Spleen (tissue), 11 donors: Measurements from ENCODE around the gene ACSL5. TPM values are rescaled to one million over a fixed set of nuclear protein-coding genes. Genes with fewer than 3 reads are reported as not detected.

Experiments used
- DNase-seq: peaks from one replicate; pipeline ENCODE4 v3.0.0-alpha.2; 2020
- H3K27ac ChIP-seq, 8 donors: fragments of 200-600 bp; sonication (generic) in 7 of 8; 1 replicate in 4 of 8; 2 replicates in 4 of 8; pipeline versions ENCODE4 v1.5.0 to v1.8.0; 2016 to 2021; ENCODE audit warnings: inconsistent platforms in 4 of 8, mild to moderate bottlenecking in 4 of 8, moderate library complexity in 1 of 8
- H3K27me3 ChIP-seq, 7 donors: fragments of 200-600 bp; sonication (generic) in 6 of 7; replicated peaks in 1 of 7; 1 replicate in 4 of 7; 2 replicates in 3 of 7; pipeline versions ENCODE4 v1.5.0 to v1.8.0; 2016 to 2021; ENCODE audit warnings: inconsistent platforms in 3 of 7, mild to moderate bottlenecking in 1 of 7
- H3K36me3 ChIP-seq, 6 donors: fragments of 200-600 bp; sonication (generic) in 5 of 6; 1 replicate in 4 of 6; 2 replicates in 2 of 6; pipeline versions ENCODE4 v1.5.0 to v1.8.0; 2016 to 2021; ENCODE audit warnings: inconsistent platforms in 2 of 6
- H3K4me1 ChIP-seq, 6 donors: fragments of 200-600 bp; sonication (generic) in 5 of 6; 1 replicate in 3 of 6; 2 replicates in 3 of 6; pipeline versions ENCODE4 v1.5.0 to v1.8.0; 2016 to 2021; ENCODE audit warnings: inconsistent platforms in 3 of 6
- H3K4me3 ChIP-seq, 8 donors: fragments of 200-600 bp; sonication (generic) in 7 of 8; 1 replicate in 4 of 8; 2 replicates in 4 of 8; pipeline versions ENCODE4 v1.5.0 to v1.8.0; 2016 to 2021; ENCODE audit warnings: inconsistent platforms in 4 of 8, mild to moderate bottlenecking in 4 of 8, moderate library complexity in 2 of 8
- H3K9me3 ChIP-seq, 8 donors: fragments of 200-600 bp; sonication (generic) in 7 of 8; 1 replicate in 4 of 8; 2 replicates in 4 of 8; pipeline versions ENCODE4 v1.5.0 to v1.8.0; 2016 to 2021; ENCODE audit warnings: inconsistent platforms in 4 of 8
- POLR2A ChIP-seq, 3 donors: fragments of 450-650 bp; IDR thresholded peaks; one replicate each; pipeline ENCODE4 v1.5.1; 2017; ENCODE audit warnings: antibody characterized with exemption in 3 of 3, mild to moderate bottlenecking in 1 of 3
- POLR2AphosphoS5 ChIP-seq, 3 donors: sonication (generic); formaldehyde crosslinking; IDR thresholded peaks; one replicate each; pipeline ENCODE4 v1.5.1; 2017; ENCODE audit warnings: antibody characterized with exemption in 3 of 3
- WGBS, 5 donors: extraction: QIAGEN DNeasy Blood & Tissue Kit in 3 of 5; methylation state at CpG; one replicate each; pipeline versions ENCODE4 v1.1.5 to v1.1.7; 2013 to 2018; 5-methylcytosine and 5-hydroxymethylcytosine counted together
- intact Hi-C: fragments of 100-400 bp; cut with DNase I; formaldehyde crosslinking; loops from one replicate; pipeline ENCODE4 v1.15.0; 2023; ENCODE audit warnings: low total_unique reads
- polyA plus RNA-seq, 3 donors: library from polyadenylated mRNA; stranded (reverse); fragments of 200-250 nt; gene quantifications; one replicate each; pipeline ENCODE4 v1.2.1, GENCODE V29; 2013
- total RNA-seq, 7 donors: library from RNA; depleted of rRNA in 3 of 7; stranded (reverse); fragments of >200 nt in 3 of 7; fragmentation: NEBNext Ultra II Directional in 4 of 7; extraction: Animal tissue kit (Norgen Biotek cat#: 25700) in 4 of 7; gene quantifications; one replicate each; pipeline versions ENCODE4 v1.1.0 to v1.2.1, GENCODE V29; 2016 to 2021
- TF ChIP-seq, protein P1 (sequence below), 11 experiments: fragments of 200-600 bp in 7 of 11; fragments of 450-650 bp in 4 of 11; sonication (generic) in 4 of 11; IDR thresholded peaks in 8 of 11; conservative IDR thresholded peaks in 3 of 11; 1 replicate in 7 of 11; 2 replicates in 4 of 11; pipeline versions ENCODE4 v1.4.0 to v1.8.0; 2016 to 2021; ENCODE audit warnings: antibody characterized with exemption in 11 of 11, inconsistent platforms in 4 of 11, mild to moderate bottlenecking in 1 of 11
- donor health status: healthy with polysubstance abuse.
- donor health status: DM: no; HTN: no; CAD: no; lungs with moderate emphysema.
- donor health status: DM: no; HTN: no; CAD: no.
- donor health status: Bipolar disorder and iron deficiency.
- donor health status: healthy.
- donor health status: DM: no; HTN: no; CAD: no.
- donor health status: DM: yes; HTN: yes; CAD: no.

ACSL5 gene
- total and polyA plus RNA-seq, 10 donors = 18.6 to 49.4 (median 42.8) TPM

DNA sequence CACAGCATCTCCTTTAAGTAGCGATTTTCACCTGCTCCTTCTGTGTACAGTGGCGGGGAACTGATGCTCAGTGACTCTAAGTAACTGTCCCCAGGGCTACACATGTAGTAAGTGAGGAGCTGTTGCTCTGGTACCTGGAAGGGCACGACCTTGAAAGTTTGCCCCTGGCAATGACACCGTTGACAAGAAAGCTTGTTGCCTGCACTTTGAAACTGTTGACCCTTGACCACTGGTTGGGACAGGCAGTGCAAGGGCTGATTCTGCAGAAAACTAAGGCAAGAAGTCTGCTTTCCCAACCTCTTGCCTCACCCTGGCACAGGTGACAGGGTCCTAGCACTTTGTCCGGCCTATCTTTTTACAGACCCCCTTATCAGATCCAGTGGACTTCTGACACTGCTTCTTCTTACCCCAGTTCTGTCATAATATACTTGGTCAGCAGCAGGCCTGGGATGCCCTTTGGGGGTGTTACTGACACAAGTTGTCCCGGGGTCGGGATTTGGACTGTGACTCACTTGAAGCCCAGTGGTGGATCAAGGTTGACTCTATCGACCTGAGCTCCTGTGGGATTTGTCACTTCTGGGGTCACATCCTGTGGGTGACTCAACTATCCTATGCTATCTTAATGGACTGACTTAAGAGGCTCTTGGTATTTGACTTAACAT is 5.8 kb downstream of the ACSL5 start:
- peaks cover 0 to 49% (median 9%) of the 10 kb centered on the region in 6 donors for H3K36me3 ChIP-seq
- no peak overlapping the region for H3K27ac ChIP-seq
- H3K4me1 ChIP-seq = peaks cover 20 to 81% (median 47%) of the 10 kb centered on the region in 6 donors
- 85 to 92% (median 88%) methylated on average over 8 of the region's 8 CpGs for WGBS, 5 donors
- no peak for DNase-seq
- no peak overlapping the region for H3K4me3 ChIP-seq
- TF ChIP-seq, protein P1, sequence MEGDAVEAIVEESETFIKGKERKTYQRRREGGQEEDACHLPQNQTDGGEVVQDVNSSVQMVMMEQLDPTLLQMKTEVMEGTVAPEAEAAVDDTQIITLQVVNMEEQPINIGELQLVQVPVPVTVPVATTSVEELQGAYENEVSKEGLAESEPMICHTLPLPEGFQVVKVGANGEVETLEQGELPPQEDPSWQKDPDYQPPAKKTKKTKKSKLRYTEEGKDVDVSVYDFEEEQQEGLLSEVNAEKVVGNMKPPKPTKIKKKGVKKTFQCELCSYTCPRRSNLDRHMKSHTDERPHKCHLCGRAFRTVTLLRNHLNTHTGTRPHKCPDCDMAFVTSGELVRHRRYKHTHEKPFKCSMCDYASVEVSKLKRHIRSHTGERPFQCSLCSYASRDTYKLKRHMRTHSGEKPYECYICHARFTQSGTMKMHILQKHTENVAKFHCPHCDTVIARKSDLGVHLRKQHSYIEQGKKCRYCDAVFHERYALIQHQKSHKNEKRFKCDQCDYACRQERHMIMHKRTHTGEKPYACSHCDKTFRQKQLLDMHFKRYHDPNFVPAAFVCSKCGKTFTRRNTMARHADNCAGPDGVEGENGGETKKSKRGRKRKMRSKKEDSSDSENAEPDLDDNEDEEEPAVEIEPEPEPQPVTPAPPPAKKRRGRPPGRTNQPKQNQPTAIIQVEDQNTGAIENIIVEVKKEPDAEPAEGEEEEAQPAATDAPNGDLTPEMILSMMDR (IDR thresholded peaks at IDR 0.05 in 8 of 11, conservative IDR thresholded peaks at IDR 0.05 in 3 of 11) = no peak
- no peak for TF ChIP-seq POLR2A (IDR thresholded peaks at IDR 0.05)
- TF ChIP-seq POLR2AphosphoS5 (IDR thresholded peaks at IDR 0.05) = no peak
- no peaks in the 10 kb centered on the region for H3K27me3 ChIP-seq
- intact Hi-C loops = no loop called here
- H3K9me3 ChIP-seq = no peaks in the 10 kb centered on the region

DNA sequence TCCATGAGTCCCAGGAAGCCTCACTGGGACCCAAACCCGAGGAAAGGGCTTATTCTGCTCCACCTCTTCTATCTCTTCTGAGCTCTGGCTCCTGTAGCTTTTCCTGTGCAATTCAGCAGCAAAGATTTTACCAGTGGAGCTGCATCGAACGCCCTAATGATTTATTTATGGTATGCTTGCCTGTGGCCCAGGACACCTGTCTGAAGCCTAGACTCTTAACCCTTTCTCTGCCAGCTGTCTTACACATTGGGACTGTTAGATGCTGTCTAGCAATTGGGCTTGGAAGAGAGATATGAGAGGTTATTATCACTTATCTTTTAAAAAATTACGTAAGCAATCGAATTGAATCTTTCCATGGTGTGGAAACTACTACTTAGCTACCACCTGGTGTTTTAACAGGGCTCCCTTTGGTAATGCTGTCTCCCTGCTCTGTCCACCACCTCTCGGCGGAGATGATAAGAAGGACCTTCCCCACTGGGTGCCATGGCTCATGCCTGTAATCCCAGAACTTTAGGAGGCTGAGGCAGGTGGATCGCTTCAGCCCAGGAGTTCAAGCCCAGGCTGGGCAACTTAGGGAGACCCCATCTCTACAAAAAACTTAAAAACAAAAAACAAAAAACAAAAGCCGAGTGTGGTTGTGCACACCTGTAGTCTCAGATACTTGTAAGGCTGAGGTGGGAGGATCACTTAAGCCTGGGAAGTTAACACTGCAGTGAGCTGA is 8.8 kb downstream of the ACSL5 start:
- WGBS, 5 donors = 76 to 85% (median 81%) methylated on average over 9 of the region's 9 CpGs
- DNase-seq = no peak
- peaks cover 9 to 66% (median 22%) of the 10 kb centered on the region in 6 donors for H3K4me1 ChIP-seq
- H3K4me3 ChIP-seq = no peak overlapping the region
- peaks cover 0 to 49% (median 9%) of the 10 kb centered on the region in 6 donors for H3K36me3 ChIP-seq
- TF ChIP-seq POLR2A (IDR thresholded peaks at IDR 0.05) (no peak), POLR2AphosphoS5 (IDR thresholded peaks at IDR 0.05) (no peak)
- TF ChIP-seq, protein P1 (IDR thresholded peaks at IDR 0.05 in 8 of 11, conservative IDR thresholded peaks at IDR 0.05 in 3 of 11) = no peak
- intact Hi-C loops = no loop called here
- H3K9me3 ChIP-seq = no peaks in the 10 kb centered on the region
- H3K27me3 ChIP-seq = no peaks in the 10 kb centered on the region
- no peak overlapping the region for H3K27ac ChIP-seq

DNA sequence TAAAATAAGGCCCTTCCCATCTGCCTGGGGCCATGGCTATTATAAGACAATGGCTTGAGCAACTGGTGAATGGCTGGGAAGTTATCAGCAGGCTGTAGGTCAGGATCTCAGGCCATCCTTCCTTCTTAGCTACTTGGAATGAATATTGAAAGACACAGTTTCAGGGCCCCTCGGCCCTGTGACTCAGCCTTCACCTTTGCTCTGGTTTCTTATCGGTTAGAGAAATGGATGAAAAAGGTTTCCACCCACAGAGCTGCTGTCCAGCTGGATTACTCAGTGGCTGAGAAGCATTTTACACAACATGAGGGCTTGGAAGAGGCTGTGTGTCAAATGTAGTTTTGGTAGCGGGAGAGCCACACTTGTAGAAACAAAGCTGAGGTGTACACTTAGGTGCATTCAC is 9.4 kb downstream of the ACSL5 start:
- Histone ChIP-seq H3K9me3 (no peaks in the 10 kb centered on the region), H3K27me3 (no peaks in the 10 kb centered on the region), H3K4me1 (peaks cover 5 to 60% (median 17%) of the 10 kb centered on the region in 6 donors), H3K4me3 (no peak overlapping the region), H3K36me3 (peaks cover 0 to 49% (median 9%) of the 10 kb centered on the region in 6 donors), H3K27ac (no peak overlapping the region)
- intact Hi-C loops = no loop called here
- TF ChIP-seq, protein P1 (IDR thresholded peaks at IDR 0.05 in 8 of 11, conservative IDR thresholded peaks at IDR 0.05 in 3 of 11) = no peak
- no peak for TF ChIP-seq POLR2AphosphoS5 (IDR thresholded peaks at IDR 0.05)
- no peak for TF ChIP-seq POLR2A (IDR thresholded peaks at IDR 0.05)
- no peak for DNase-seq
- WGBS, 5 donors = 53 to 80% (median 71%) methylated on average over 3 of the region's 3 CpGs

DNA sequence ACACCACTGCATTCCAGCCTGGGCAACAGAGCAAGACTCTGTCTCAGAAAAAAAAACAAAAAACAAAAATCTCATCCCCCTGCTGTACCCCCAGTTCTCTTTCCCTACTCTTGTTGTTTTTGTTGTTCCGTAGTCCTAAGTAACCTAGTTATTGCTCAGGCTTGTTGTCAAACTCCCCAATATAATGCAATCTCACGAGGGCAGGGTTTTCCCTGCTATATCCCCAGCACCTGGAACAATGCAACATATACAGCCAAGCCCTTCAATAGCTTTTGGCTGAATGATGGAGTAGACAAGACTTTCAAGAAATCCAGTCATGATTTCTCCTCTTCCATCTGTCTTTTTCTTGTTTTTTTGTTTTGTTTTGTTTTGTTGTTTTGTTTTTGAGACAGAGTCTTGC is 10.2 kb downstream of the ACSL5 start:
- WGBS, 5 donors = 85 to 97% (median 90%) methylated on average over 2 of the region's 2 CpGs
- intact Hi-C loops = no loop called here
- H3K36me3 ChIP-seq = peaks cover 0 to 43% (median 9%) of the 10 kb centered on the region in 6 donors
- no peaks in the 10 kb centered on the region for H3K27me3 ChIP-seq
- H3K27ac ChIP-seq = no peak overlapping the region
- no peak for DNase-seq
- H3K4me1 ChIP-seq = peaks cover 4 to 60% (median 14%) of the 10 kb centered on the region in 6 donors
- TF ChIP-seq, protein P1 (IDR thresholded peaks at IDR 0.05 in 8 of 11, conservative IDR thresholded peaks at IDR 0.05 in 3 of 11) = no peak
- TF ChIP-seq POLR2A (IDR thresholded peaks at IDR 0.05) (no peak), POLR2AphosphoS5 (IDR thresholded peaks at IDR 0.05) (no peak)
- H3K9me3 ChIP-seq = no peaks in the 10 kb centered on the region
- no peak overlapping the region for H3K4me3 ChIP-seq
